Inferior parietal cortex (tissue), 1 donor: ENCODE measurements around the gene GUCY2F.

Experiments
- DNase-seq: peaks from one replicate; pipeline ENCODE4 v3.0.0-alpha.2; 2016; ENCODE audit errors: extremely low spot score

Gene GUCY2F

DNA sequence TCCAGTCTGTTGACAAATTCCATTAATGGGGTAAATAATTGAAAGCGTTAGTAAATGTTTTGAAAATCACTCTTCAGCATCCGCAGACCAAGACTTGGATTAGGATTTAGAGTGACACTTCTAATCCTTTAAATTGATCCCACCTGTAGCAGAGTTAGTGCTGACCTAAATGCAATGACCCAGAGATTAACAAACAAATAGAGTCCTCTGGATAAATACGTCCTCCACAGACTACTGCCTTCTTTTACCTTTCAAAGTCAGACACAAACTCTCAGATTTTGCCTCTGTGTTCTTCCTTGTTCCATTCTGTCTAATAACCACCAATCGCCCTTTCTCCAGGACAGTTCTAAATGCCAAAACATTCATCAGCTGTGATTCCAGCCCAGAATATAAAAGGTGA lies at the start of gene GUCY2F:
GUCY2F (minus strand) TSS at position 101 of the 400 bp plus-strand sequence. CDS start 6,150 bp downstream, outside the sequence.
- no peak for DNase-seq

- DNase-seq: no peak
Measured at GRCh38 chrX:109519001-109519400, 37.1 kb upstream of the GUCY2F start.

DNA sequence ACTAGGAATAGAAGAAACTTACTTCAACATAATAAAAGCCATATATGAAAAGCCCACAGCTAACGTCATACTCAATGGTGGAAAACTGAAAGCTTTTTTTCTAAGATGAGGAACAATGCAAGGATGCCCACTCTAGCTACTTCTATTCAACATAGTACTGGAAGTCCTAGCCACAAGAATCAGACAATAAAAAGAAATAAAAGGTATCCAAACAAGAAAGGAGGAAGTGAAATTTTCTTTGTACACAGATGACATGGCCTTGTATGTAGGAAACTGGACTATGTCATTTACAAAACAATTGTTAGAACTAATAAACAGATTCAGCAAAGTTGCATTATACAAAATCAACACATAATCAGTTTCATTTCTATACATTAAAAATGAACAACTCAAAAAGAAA lies 29.2 kb upstream of the GUCY2F start:
- no peak for DNase-seq

GRCh38 chrX:109508915-109509314 lies 27.0 kb upstream of the GUCY2F start:
- no peak for DNase-seq

GRCh38 chrX:109501176-109501575 lies 19.3 kb upstream of the GUCY2F start:
- DNase-seq: no peak

- no peak for DNase-seq
Measured at GRCh38 chrX:109498434-109498833, 16.5 kb upstream of the GUCY2F start.

DNA sequence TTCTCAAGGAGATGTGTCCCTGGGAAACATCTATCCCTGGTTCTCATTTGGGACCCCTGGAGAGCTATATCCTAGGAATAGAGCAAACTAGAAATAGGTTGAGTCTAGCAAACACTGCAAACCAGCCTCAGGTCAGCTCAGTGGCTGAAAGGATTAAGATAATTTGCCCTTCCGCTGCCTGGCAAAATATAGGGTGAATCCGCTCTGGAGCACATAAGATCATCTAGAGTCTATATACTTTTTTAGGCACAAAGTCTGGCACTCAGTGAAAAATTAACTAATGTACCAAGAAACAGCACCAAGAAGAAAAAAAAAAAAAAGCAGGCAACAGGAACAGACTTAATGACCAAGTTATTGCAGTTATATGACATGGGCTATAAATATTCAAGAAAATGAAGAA lies 7.3 kb upstream of the GUCY2F start:
- DNase-seq: no peak

DNA sequence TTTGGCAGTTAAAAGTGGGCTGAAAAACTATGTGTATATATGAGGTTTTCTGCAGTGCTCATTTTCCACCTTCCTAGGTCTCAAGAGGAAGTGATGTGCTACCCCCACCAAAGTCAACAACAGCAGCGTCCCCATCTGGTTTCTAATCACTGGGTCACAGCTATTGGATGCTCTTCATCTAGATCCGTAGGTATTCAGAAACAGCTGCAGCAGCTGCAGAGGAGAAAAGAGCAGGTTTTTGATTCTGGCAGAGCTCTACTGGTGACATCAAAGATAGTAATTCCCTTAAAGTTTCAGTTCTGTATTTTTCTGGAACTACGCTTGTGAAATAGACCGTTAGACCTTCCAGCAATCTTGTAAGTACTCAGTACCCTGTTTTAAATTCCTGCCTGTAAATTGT lies 5.8 kb upstream of the GUCY2F start:
- no peak for DNase-seq

- peak; percentile 77 for DNase-seq
Measured at GRCh38 chrX:109485470-109486340, 3.8 kb upstream of the GUCY2F start.

DNA sequence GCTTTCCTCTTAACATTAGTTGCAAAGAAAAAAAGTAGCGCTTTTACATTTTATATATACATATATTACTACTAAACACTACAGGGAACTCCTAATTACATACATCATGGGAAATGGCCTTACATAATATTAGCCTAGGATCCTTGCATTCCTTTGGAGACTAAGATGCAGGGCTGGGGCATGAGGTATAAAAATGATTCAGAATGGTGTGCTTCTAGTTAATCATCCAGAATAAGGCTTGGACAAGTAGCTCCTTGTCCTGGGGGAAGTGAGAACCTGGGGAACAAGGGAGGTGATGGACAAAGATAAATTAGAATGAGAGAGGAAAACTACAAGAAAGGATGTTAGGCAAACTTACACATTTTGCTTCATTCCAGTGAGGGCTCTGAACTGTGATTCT lies 3.0 kb upstream of the GUCY2F start:
- DNase-seq: no peak

GRCh38 chrX:109475174-109475891 lies 6.6 kb downstream of the GUCY2F start:
- peak; percentile 38 for DNase-seq

GRCh38 chrX:109472939-109473735 lies 8.7 kb downstream of the GUCY2F start:
- DNase-seq: no peak

- no peak for DNase-seq
Measured at GRCh38 chrX:109464231-109464630, 17.7 kb downstream of the GUCY2F start.

DNA sequence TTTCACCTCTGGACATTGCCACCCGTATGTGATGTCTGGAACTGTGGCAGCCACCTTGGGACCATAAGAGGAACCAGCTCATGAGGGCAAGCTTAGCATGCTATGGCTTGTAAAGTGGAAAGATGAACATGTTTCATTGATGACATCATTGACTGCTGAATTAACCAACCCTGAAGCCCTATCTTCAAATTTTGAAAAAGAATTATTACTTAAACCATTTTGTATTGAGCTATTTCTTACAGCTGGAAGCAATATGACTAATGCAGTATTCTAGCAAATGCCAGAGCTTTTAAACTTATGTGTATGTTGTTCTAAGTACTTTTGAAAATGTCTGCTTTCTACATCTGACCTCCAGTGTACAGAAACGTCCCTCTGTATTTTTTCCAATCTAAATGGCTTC lies 18.1 kb downstream of the GUCY2F start:
- no peak for DNase-seq

DNA sequence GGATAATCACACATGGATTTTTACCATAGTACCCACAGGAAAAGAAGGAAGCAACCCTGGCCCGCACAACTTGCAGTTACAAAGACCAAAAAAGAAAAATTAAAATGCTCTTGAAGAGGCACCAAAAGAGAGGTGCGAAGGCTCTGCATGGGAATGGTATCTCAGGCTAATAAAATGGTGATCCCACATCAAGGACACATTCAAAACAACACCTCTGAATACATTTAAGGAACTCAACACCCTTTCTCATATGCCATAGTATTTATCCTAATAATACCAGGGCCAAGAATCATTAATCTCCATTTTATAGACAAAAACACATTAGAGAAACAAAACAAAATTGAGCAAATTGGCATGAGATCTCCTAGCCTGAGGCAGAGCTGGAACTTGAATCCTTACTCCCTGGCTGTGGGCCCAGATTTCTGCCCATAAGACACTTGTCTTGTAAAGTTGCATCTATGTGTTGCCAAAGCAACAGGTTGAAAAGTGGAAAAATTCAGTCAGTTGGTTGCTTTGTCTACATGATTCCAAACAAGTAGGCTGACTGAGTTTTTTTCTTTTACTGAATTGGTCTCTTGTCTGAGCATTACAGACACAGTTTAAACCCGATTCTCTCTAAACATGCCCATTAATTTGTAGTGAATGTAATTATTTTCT lies 33.5 kb downstream of the GUCY2F start:
- peak; percentile 4 for DNase-seq

DNA sequence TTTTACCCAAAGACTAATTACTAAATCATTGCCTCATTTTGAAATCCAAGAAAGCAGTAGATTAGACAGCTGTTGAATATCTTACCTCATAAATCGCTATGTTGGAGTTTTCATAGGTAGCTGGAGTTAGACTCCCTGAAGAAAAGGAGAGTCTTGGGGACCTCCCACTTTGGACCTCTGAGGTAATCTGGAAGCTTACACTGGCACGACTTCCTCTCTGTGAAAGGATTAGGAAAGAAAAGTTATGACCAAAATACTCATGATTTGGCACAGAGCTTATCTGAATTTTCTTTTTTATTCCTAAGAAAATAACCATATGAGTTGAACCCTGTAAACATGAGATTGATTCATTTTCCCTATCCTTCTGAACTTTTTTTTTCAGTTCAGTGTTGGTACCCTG lies 40.6 kb downstream of the GUCY2F start:
- DNase-seq: no peak

DNA sequence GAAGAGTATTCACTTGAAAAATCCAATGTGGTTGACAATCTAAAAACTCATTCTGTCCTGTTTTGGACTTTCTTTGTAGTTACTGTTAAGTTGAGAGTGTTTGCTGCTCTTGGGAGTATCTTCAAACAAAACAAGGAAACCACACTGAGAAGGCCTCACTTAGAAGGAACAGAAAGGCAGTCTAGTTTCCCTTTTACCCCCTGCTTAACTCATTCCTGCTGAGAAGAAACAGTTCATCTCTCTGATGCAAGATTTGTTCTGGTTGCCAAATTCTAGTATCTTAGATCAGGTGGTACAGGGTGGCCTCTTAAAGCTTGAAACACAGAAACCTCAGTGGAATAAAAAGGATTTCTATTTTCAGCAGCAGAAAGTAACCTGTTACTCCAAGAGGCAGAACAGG lies 41.4 kb downstream of the GUCY2F start:
- no peak for DNase-seq

DNA sequence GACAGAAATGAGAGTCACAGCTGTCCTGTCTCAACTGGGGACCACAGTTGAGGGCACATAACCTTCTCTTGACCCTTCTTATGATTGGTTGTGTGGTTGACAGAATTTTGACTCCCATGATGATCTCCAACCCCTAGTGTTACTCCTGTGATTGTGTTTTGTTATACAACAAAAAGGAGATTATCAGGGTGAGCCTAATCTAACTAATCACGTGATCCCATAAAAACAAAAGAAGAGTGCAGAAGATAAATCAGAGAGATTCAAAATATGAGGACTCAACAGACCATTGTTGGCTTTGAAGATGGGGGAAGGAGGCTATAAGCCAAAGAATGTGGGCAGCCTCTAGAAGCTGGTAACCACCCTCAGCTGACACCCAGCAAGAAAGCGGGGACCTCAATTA lies 72.7 kb downstream of the GUCY2F start:
- no peak for DNase-seq

- DNase-seq: no peak
Measured at GRCh38 chrX:109403922-109404321, 78.0 kb downstream of the GUCY2F start.

GRCh38 chrX:109399831-109400230 lies 82.1 kb downstream of the GUCY2F start:
- DNase-seq: no peak

- no peak for DNase-seq
Measured at GRCh38 chrX:109398833-109399232, 83.1 kb downstream of the GUCY2F start.

GRCh38 chrX:109398061-109398460 lies 83.8 kb downstream of the GUCY2F start:
- no peak for DNase-seq
